NCI-H1694 treated with DMSO at 0.1 percent for 48 hours (cell line): ENCODE results near the gene STXBP1.

Source experiments
- DNase-seq: peaks from one replicate; lab custom pipeline; 2025; lab: John Stamatoyannopoulos, UW

STXBP1 gene

DNA sequence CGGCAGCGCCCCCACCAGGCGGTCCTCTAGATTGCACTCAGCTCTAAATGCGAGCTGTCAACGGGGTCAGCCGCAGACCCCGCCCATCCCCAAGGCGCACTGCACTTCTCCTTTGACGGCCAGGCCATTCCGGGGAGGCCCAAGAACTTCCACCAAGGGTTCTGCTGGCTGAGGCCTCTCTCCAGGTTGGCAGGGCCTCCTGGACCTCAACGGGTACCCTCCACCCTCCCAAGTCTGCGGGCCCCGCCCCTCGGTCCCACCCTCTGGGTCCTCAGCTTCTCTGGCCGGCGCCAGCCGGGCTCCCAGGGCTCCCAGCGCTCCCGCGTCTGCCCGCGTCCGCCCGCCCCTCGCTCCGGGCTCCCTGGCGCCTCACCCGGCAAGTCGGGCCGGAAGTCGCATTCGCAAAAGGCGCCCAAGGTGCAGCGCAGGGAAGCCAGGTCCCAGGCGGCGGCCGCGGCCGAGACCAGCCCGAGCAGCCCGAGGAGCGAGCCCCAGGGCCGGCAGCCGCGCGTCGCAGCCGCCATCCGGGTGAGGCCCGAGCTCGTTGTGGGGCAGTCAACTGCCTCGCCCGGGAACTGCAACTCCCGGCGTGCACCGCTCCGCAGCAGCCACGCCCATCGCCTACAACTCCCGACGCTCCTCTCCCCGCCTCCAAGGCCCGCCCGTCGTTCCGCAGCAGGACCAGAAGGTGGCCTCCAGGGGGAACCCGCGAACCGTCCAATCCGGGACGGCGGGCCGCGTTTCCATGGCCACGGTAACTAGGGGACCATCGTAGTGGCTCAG is 122.9 kb downstream of the STXBP1 start, which contains the start of gene TOR2A:
TSS of gene TOR2A (minus strand) at position 548 of the 783 bp plus-strand sequence. CDS start at position 524, 24 bp downstream.
- DNase-seq, result peak; percentile 93

DNA sequence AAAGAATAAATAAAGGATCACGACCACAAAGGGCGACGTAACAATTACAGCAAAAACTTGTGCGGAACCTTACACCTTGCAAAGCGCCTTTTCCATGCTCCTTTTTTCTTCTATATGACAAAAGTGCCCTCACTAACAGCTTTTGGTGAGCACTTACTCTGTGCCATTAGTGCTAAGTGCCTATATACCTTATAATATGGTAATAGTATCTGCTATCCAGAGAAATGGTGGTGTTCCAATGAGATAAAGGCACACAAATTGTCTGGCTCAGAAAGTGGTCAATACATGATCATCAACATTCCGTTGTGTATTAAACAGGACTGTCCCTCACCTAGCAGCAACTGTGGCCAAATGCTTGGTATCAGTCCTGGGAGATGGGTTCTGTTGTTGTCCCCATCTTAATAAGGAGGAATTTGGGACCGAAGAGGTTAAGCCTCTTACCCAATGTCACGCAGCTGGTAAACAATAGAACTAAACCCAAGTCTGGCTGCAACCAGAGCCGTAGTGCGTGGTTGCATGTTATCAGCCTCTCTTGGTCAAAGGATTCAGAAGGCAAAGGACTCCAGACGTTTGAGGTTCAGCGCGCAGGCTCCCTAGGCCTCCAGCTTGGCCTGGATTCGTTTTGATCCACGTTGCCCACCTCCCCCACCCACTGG is 123.6 kb downstream of the STXBP1 start:
- no peak for DNase-seq

DNA sequence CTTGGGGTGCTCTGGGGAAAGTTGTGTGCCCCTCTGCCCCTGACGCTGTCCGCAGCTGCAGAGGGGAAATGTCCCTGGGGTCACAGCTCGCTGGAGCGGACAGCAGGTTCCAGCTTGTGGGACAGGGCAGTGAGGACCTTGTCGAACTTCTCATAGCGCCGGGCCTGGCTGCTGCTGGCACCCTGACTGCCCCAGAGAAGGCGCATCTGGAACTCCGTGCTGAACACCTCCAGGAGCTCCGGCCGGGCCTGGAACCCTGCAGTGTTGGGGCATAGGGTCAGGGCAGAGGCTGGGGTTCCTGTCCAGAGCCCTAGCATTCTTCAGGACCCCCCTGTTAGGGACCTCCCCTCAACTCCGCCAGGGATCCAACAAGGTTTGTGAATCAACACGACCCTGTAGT is 126.6 kb downstream of the STXBP1 start:
- no peak for DNase-seq

GRCh38 chr9:127739614-127740330 is 127.7 kb downstream of the STXBP1 start:
- DNase-seq, result no peak

GRCh38 chr9:127741831-127742434 is 129.9 kb downstream of the STXBP1 start:
- no peak for DNase-seq
